Endothelial cell of umbilical vein (primary cell): ENCODE data around the gene LUZP2. TPM values are rescaled to one million over a fixed set of nuclear protein-coding genes. Genes with fewer than 3 reads are reported as not detected.

Experiments used
- BruUV-seq: library from RNA; stranded (reverse); fragments of 400-500 nt; replicated peaks from 2 replicates; lab custom pipeline; 2021; lab: Mats Ljungman, UMichigan
- CTCF ChIA-PET: fragments of 300-600, 350-600 bp; sonication (Branson Sonifier 250); formaldehyde crosslinking; loops from one replicate; lab custom pipeline; 2021; ENCODE audit warnings: antibody characterized with exemption, inconsistent platforms; lab: Charles Lee
- POLR2A ChIA-PET: fragments of 300-600, 350-600 bp; sonication (Branson Sonifier 250); formaldehyde crosslinking; loops from one replicate; lab custom pipeline; 2021; ENCODE audit warnings: antibody characterized with exemption, inconsistent platforms; lab: Charles Lee
- DNase-seq: peaks from one replicate; pipeline ENCODE4 v3.0.0-alpha.2; 2011; ENCODE audit warnings: low read depth, low spot score
- FAIRE-seq: peaks from 2 replicates; lab custom pipeline; 2011; peaks lifted over from hg19 to GRCh38; lab: Jason Lieb, UNC
- H2AFZ ChIP-seq: 2 replicates; pipeline ENCODE4 v1.6.0; 2012; ENCODE audit warnings: low read depth, low read length, control low read depth, inconsistent platforms
- H3K27ac ChIP-seq: 2 replicates; pipeline ENCODE4 v1.5.1; 2011; ENCODE audit warnings: low read depth, mild to moderate bottlenecking, control low read depth, low read length, moderate library complexity; ENCODE audit not compliant: insufficient read depth
- H3K27me3 ChIP-seq, 2 experiments: 2 replicates each; pipeline versions ENCODE4 v1.6.0 to v1.6.1; 2011; ENCODE audit warnings: low read length in 2 of 2, mixed read lengths in 1 of 2; ENCODE audit not compliant: control insufficient read depth in 2 of 2, insufficient read depth in 2 of 2
- H3K36me3 ChIP-seq, 2 experiments: 2 replicates in 1 of 2; 3 replicates in 1 of 2; pipeline ENCODE4 v1.5.1; 2011; ENCODE audit warnings: low read length in 2 of 2, mild to moderate bottlenecking in 1 of 2, moderate library complexity in 1 of 2; ENCODE audit not compliant: control insufficient read depth in 2 of 2, insufficient read depth in 2 of 2; ENCODE audit errors: extremely low read depth in 1 of 2
- H3K4me1 ChIP-seq: 3 replicates; pipeline ENCODE4 v1.5.1; 2011; ENCODE audit warnings: mild to moderate bottlenecking, low read length; ENCODE audit not compliant: control insufficient read depth, insufficient read depth; ENCODE audit errors: extremely low read depth
- H3K4me2 ChIP-seq: 2 replicates; pipeline ENCODE4 v1.6.1; 2011; ENCODE audit warnings: low read length, control low read depth, mixed read lengths; ENCODE audit not compliant: insufficient read depth
- H3K4me3 ChIP-seq, 3 experiments: fragments of 200-600 bp in 1 of 3; sonication (generic), shearing (Covaris generic) in 1 of 3; replicated peaks in 1 of 3; 2 replicates each; pipeline ENCODE4 v1.5.1; 2011 to 2016; ENCODE audit warnings: control low read depth in 3 of 3, low read length in 3 of 3, mild to moderate bottlenecking in 2 of 3, inconsistent platforms in 1 of 3, low read depth in 1 of 3, moderate library complexity in 1 of 3; ENCODE audit not compliant: insufficient read depth in 1 of 3
- H3K79me2 ChIP-seq: 2 replicates; pipeline ENCODE4 v1.6.0; 2012; ENCODE audit warnings: low read length, inconsistent platforms; ENCODE audit not compliant: control insufficient read depth, insufficient read depth
- H3K9ac ChIP-seq: replicated peaks from 2 replicates; pipeline ENCODE3; 2011; ENCODE audit warnings: low read length, control low read depth; ENCODE audit not compliant: insufficient read depth; ENCODE audit errors: extremely low read depth
- H3K9me1 ChIP-seq: replicated peaks from 3 replicates; pipeline ENCODE4 v1.6.0; 2011; ENCODE audit warnings: mild to moderate bottlenecking, low read length; ENCODE audit not compliant: control insufficient read depth, insufficient read depth; ENCODE audit errors: extremely low read depth
- H3K9me3 ChIP-seq: replicated peaks from 2 replicates; pipeline ENCODE4 v1.5.1; 2012; ENCODE audit warnings: low read length, inconsistent platforms; ENCODE audit not compliant: control insufficient read depth, insufficient read depth
- H4K20me1 ChIP-seq: replicated peaks from 2 replicates; pipeline ENCODE3; 2011; ENCODE audit warnings: mild to moderate bottlenecking, low read length; ENCODE audit not compliant: control insufficient read depth, insufficient read depth; ENCODE audit errors: extremely low read depth
- FOS ChIP-seq: IDR thresholded peaks from 2 replicates; pipeline ENCODE4 v1.6.1; 2011; ENCODE audit warnings: mild to moderate bottlenecking, low read length, moderate library complexity, borderline replicate concordance; ENCODE audit not compliant: insufficient read depth
- GATA2 ChIP-seq: IDR thresholded peaks from 2 replicates; pipeline ENCODE4 v1.7.0; 2011; ENCODE audit warnings: low read depth, mild to moderate bottlenecking, moderate library complexity, mixed read lengths, low read length; ENCODE audit not compliant: insufficient read length, insufficient read depth
- JUN ChIP-seq: IDR thresholded peaks from 2 replicates; pipeline ENCODE4 v1.6.1; 2011; ENCODE audit warnings: borderline replicate concordance, low read depth; ENCODE audit not compliant: insufficient read length, insufficient read depth
- MYC ChIP-seq: IDR thresholded peaks from one replicate; pipeline ENCODE4 v1.6.1; 2011; ENCODE audit warnings: mild to moderate bottlenecking, low read depth, low read length
- POLR2A ChIP-seq: IDR thresholded peaks from 2 replicates; pipeline ENCODE4 v1.6.1; 2012; ENCODE audit warnings: low read depth, mild to moderate bottlenecking, control low read depth, low read length
- POLR2AphosphoS5 ChIP-seq: IDR thresholded peaks from 2 replicates; pipeline ENCODE4 v1.6.1; 2012; ENCODE audit warnings: low read depth, mild to moderate bottlenecking, control low read depth, low read length, moderate library complexity; ENCODE audit not compliant: insufficient read depth
- dilution Hi-C: fragments of 300-500 bp; cut with MboI; formaldehyde crosslinking; loops from one replicate; pipeline ENCODE4 v1.15.0; 2019; ENCODE audit warnings: low sequenced_read_pairs; ENCODE audit not compliant: extremely low pct_ligation_motif_present
- intact Hi-C: fragments of 100-400 bp; cut with micrococcal nuclease; formaldehyde crosslinking; loops from one replicate; pipeline ENCODE4 v1.10.0; 2022
- polyA plus RNA-seq, 4 experiments: library from polyadenylated mRNA; depleted of rRNA in 3 of 4; stranded (reverse) in 3 of 4; unstranded in 1 of 4; fragments of >200 nt; gene quantifications; 2 replicates each; pipeline versions ENCODE4 v1.2.1 to v1.2.3, GENCODE V29; 2011 to 2012; ENCODE audit warnings: missing spikeins in 1 of 4
- total RNA-seq: library from RNA; stranded (reverse); gene quantifications from 2 replicates; pipeline ENCODE4 v1.2.3, GENCODE V29; 2021
- TF ChIP-seq, protein P1 (sequence below): IDR thresholded peaks from 2 replicates; pipeline ENCODE4 v1.6.1; 2011; ENCODE audit not compliant: insufficient read depth, insufficient read length

LUZP2 gene
- total and polyA plus RNA-seq, 2 donors (not counting 3 experiments of a cell fraction or from before 2014, with no cell fraction given): 0.07 TPM; not detected in 1

DNA sequence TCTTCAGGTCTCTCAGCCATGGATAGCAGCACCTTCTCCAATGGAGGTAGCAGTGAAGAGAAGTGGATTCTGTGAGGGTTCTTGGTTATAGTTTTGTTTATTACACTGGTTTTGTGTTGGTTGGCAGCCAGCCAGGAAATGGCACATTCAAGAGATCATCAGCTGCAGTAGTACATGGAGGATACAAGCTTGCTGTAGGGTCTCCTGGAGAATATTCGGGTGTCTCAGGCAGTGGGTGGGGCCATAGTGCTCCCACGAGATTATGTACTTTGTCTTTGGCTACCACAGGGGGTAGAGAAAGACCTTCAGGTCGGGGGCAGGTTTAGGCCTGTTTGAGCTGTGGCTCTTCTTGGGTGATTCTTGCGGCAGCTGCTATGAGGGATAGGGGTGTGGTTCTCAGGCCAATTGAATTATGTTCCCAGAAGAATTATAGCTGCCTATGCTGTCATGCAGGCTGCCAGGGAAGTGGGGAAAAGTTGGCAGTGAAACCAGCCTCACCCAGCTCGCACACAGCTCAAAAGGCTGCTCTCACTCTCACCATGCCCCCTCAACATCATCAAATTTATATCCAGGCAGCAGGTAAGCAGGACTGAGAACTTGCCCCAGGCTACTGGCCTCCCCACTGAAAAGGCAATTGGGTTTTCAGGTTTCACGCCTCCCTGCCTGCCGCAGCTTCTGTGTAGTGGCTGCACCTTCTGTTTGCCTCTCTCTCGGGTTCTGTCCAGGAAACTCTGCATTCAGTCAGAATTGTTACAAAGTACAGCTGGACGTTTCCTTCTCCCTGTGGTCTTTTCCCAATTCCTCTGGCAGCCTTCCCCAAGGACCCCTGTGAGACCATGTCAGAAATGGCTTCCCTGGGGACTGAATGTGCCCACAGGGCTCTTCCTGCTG is 435.5 kb downstream of the LUZP2 start:
- no peaks in the 10 kb centered on the region for H3K79me2 ChIP-seq
- H3K9me1 ChIP-seq: no peaks in the 10 kb centered on the region
- H3K9me3 ChIP-seq: no peaks in the 10 kb centered on the region
- BruUV-seq: no TSS peak
- H3K27ac ChIP-seq: no peak overlapping the region
- peak; percentile 3 for DNase-seq
- H3K4me1 ChIP-seq: no peaks in the 10 kb centered on the region
- TF ChIP-seq JUN: no peak
- TF ChIP-seq FOS: no peak
- no peak for TF ChIP-seq GATA2
- TF ChIP-seq POLR2AphosphoS5: no peak
- no peak for TF ChIP-seq MYC
- TF ChIP-seq POLR2A: no peak
- TF ChIP-seq, protein P1, sequence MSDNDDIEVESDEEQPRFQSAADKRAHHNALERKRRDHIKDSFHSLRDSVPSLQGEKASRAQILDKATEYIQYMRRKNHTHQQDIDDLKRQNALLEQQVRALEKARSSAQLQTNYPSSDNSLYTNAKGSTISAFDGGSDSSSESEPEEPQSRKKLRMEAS: no peak
- ChIA-PET POLR2A (no interaction called here), CTCF (interaction anchor here (1.1 kb wide), 1 partner anchor 11 kb away, joined by 3 read pairs; no protein-coding TSS in a partner anchor)
- no peak overlapping the region for H3K4me3 ChIP-seq
- no peak overlapping the region for H3K4me2 ChIP-seq
- no peaks in the 10 kb centered on the region for H4K20me1 ChIP-seq
- intact Hi-C loops: no loop called here
- no peaks in the 10 kb centered on the region for H3K27me3 ChIP-seq
- H3K36me3 ChIP-seq: no peaks in the 10 kb centered on the region
- dilution Hi-C loops: no loop called here
- H2AFZ ChIP-seq: no peak overlapping the region
- no peak for FAIRE-seq
- H3K9ac ChIP-seq: no peak overlapping the region
